ENCODE data around the gene C2CD2.
A peak's percentile ranks its signal among the peaks of the same experiment; 100 is the strongest.

The C2CD2 gene

DNA sequence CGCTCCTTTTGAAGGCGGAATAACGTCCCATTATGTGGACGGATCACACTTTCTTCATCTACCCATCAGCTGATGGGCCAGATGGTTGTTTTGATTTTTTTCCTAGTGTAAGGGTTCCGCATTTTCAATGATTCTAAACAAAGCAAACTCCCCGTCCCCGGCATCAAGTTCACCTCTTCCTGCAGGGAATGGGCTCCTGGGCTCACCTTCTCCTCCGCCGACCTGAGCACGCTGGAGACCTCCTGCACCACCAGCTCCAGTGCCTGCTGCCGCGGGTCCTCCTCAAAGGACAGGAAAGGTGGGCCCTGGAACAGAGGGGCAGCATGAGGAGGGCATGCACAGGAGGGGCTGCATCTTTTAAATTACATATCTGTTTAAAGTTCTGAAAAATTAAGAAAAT is 11.9 kb downstream of the C2CD2 start:
- Mint-ChIP-seq H3K4me1 (ENCODE audit: low read depth) (no peaks in the 10 kb centered on the region), H3K9me3 (no peaks in the 10 kb centered on the region), H3K27ac (no peak overlapping the region), H3K27me3 (ENCODE audit: low read depth) (no peaks in the 10 kb centered on the region), H3K36me3 (ENCODE audit: low read depth) (no peaks in the 10 kb centered on the region), H3K4me3 (no peak overlapping the region)

DNA sequence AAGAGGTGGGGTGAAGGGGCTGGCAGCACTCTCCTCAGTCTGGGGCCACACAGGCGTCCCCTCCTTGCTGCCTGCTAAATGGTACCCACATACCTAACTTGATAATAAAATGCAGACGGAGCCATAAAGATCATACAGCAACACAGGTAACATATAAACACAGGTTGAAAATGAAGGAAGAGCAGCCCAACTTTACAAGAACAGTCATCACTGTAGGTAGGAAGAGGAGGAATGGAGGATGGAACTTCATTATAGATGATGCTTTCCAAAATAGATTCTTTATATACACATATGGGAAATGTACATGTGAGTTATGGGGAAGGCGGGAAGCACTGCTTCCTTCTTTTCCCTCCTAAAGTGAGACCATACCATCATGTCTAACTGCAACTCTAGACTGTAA is 13.4 kb downstream of the C2CD2 start:
- H3K36me3 Mint-ChIP-seq (ENCODE audit: low read depth), result no peaks in the 10 kb centered on the region
- H3K27me3 Mint-ChIP-seq (ENCODE audit: low read depth), result peaks cover 6% of the 10 kb centered on the region
- no peaks in the 10 kb centered on the region for H3K9me3 Mint-ChIP-seq
- no peaks in the 10 kb centered on the region for H3K4me1 Mint-ChIP-seq (ENCODE audit: low read depth)
- H3K4me3 Mint-ChIP-seq, result no peak overlapping the region
- no peak overlapping the region for H3K27ac Mint-ChIP-seq

DNA sequence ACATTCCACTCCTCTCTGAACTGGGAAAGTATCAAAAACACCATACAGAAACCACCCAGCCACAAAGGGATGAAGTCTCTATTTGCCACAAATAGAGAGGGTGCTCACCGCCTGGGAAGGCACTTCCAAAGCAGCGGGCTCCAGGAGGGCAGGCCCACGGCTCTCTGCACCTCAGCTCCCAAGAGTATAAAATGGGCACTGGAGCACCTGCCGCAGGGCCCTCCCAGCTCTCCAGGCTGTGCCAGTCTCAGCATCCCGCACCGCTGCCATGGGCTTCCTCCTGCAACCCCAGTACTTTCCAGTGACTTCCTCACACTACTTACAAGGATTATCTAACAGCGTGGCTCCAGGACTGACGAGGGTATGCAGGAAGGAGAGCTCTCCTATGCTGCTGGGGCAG is 14.4 kb downstream of the C2CD2 start:
- peaks cover 8% of the 10 kb centered on the region for H3K27me3 Mint-ChIP-seq (ENCODE audit: low read depth)
- no peaks in the 10 kb centered on the region for H3K4me1 Mint-ChIP-seq (ENCODE audit: low read depth)
- no peaks in the 10 kb centered on the region for H3K36me3 Mint-ChIP-seq (ENCODE audit: low read depth)
- no peak overlapping the region for H3K27ac Mint-ChIP-seq
- no peaks in the 10 kb centered on the region for H3K9me3 Mint-ChIP-seq
- no peak overlapping the region for H3K4me3 Mint-ChIP-seq

DNA sequence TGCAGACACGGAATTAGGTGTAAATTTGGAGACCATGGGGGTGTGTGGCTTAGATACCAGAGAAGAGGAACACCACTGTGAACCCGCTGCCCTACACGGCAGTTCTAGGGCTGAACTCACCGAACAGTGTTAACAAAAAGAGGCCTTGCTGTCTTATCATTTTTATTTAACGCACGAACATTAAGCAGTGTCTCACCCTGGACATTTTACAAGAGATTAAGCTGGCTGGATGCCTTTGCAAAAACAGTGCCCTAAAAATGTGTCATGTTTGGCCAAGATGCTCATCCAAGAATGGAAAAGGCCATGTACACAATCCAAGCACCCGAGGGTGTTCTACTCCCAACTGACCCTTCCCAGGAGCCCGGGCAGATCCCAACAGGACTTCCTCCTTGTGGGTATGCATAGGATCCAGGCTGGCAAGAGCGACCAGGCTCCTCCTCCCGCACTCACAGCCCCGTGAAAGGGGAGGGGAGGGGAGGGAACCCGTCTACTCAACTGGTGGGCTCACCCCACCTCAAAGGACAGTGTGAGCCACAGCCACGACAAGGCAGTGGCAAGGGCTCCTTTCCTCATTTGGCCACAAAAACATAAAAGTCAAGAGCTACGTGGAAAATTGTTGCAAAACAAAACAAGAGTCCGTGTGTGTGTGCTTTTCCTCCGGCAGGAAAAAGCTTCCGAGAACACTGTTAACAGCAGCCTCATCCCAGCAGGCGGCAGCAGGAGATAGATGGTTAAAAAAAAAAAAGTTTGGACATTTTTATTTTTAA is 20.3 kb downstream of the C2CD2 start:
- Mint-ChIP-seq H3K27ac (no peak overlapping the region), H3K27me3 (ENCODE audit: low read depth) (peaks cover 10% of the 10 kb centered on the region), H3K36me3 (ENCODE audit: low read depth) (no peaks in the 10 kb centered on the region), H3K9me3 (no peaks in the 10 kb centered on the region), H3K4me3 (no peak overlapping the region), H3K4me1 (ENCODE audit: low read depth) (peaks cover 20% of the 10 kb centered on the region)

DNA sequence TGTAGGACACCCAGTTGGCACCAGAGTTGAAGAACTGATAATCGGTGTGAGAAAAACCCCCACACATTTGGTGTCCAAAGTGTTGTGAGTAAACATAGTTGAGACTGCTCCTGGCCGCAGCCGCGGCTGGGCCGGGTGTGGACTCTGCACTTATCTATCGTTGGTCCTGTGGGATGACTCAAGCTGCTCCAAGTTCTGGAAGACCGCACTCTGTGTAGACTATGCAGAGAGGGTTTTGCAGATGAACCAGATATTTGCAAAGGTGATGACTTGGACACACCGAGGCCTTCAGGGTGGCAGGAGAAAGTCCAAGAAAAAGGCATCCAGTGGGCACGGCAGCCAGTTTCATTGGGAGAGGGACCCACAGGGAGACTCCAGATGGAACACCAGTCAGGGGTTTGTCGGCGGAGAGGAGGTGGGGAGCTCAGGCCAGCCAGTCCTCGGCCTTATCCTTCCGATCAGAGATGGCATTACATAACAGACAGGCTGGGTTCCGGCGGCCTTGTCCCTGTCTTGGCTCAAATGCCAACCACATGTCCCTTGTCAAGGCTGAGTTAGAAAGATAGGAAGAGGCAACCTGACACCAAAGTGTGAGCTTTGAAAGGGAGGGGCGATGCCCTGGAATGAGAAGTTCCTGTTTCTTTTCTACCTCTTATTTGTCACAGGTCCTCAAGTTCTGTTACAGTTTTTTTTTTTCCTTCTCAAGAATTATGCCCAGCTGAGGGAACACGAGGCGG is 21.1 kb downstream of the C2CD2 start:
- Mint-ChIP-seq H3K4me3 (no peak overlapping the region), H3K9me3 (no peaks in the 10 kb centered on the region), H3K27me3 (ENCODE audit: low read depth) (peaks cover 10% of the 10 kb centered on the region), H3K4me1 (ENCODE audit: low read depth) (peaks cover 23% of the 10 kb centered on the region), H3K27ac (no peak overlapping the region), H3K36me3 (ENCODE audit: low read depth) (no peaks in the 10 kb centered on the region)

DNA sequence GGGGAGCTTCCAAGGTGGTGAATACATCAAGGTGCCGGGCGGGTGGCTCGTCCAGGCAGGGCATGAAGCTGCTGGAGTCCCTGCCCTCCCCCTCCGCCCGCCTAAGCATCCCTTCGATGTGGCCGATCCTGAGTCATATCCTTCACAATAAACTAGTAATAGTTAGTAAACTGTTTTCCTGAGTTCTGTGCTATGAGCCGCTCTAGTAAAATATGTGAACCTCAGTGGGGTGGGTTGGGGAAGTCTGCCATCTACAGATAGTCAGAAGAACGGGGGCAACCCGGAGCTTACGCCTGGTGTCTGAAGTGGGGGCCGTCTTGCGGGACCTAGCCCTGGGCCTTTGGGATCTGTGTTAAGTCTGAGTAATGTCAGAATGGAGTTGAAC is 21.6 kb downstream of the C2CD2 start:
- Mint-ChIP-seq H3K4me3 (no peak overlapping the region), H3K4me1 (ENCODE audit: low read depth) (peaks cover 23% of the 10 kb centered on the region), H3K9me3 (no peaks in the 10 kb centered on the region), H3K27me3 (ENCODE audit: low read depth) (peaks cover 10% of the 10 kb centered on the region), H3K27ac (no peak overlapping the region), H3K36me3 (ENCODE audit: low read depth) (no peaks in the 10 kb centered on the region)

DNA sequence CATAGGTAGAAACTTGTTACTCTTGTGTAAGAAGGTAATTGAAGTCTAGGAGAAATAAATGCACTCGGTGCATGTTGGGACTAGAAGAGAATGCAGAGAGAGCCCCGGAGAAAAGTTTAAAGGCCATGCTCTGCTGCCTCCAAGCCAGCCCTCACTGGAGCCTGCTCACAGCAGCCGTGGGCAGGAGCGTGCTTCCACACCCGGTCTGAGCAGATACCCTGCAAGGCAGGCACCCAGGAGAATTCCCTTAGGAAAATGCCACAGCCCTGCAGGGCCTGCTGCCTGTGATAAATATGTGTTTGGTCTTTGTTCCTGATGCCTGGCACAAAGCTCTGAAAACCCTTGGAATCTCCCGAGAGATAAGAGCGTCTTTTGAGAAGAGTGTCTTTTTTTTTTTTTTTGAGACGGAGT is 22.8 kb downstream of the C2CD2 start:
- no peak overlapping the region for H3K27ac Mint-ChIP-seq
- H3K27me3 Mint-ChIP-seq (ENCODE audit: low read depth), result peaks cover 7% of the 10 kb centered on the region
- H3K4me1 Mint-ChIP-seq (ENCODE audit: low read depth), result peaks cover 31% of the 10 kb centered on the region
- H3K36me3 Mint-ChIP-seq (ENCODE audit: low read depth), result no peaks in the 10 kb centered on the region
- no peaks in the 10 kb centered on the region for H3K9me3 Mint-ChIP-seq
- no peak overlapping the region for H3K4me3 Mint-ChIP-seq

DNA sequence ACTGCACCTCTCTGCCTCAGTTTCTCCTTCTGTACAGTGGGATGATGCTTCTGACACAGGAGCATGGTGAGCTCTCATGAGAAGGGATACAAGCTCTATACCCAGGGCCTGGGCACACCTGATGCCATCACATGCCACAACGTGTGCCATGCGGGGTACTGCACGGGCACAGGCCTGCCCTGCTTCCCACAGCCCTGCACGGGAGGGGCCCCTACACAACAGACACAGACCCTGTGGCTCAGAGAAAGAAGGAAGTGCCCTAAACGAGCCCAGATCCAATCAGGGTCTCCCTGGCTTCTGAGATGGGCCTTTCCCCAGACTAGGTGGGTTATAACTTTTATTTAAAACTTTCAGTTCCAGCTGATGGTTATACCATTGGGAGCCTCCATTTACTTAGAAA is 24.6 kb downstream of the C2CD2 start:
- Mint-ChIP-seq H3K27ac (no peak overlapping the region), H3K4me1 (ENCODE audit: low read depth) (peaks cover 39% of the 10 kb centered on the region), H3K4me3 (no peak overlapping the region), H3K27me3 (ENCODE audit: low read depth) (peaks cover under 1% of the 10 kb centered on the region), H3K36me3 (ENCODE audit: low read depth) (no peaks in the 10 kb centered on the region), H3K9me3 (no peaks in the 10 kb centered on the region)

DNA sequence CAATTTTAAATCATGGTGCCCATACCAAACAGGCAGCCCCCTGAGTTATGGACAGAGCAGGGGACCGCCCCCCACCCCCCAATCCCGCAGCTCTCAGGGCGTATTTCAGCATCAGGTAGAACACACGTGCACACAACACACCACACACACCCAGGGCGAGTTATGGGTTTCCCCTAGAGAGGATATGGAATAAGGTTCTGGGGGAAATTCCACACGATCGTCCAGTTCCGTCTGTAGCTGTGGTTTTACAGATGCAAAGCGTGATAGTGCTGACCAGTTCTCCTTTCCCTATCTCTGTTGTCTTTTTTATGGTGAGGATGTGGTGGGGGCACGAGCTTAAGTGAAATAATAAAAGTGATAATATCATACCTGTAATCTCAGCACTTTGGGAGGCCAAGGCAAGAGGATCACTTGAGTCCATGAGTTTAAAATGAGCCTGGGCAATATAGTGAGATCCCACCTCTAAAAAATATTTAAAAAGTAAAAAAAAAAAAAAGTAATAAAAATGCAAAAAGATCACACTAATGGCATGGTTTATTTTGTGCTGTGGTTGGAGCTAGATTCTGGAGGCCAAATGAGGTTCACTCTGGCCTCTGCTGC is 25.1 kb downstream of the C2CD2 start:
- H3K27me3 Mint-ChIP-seq (ENCODE audit: low read depth), result no peaks in the 10 kb centered on the region
- H3K9me3 Mint-ChIP-seq, result no peaks in the 10 kb centered on the region
- no peak overlapping the region for H3K4me3 Mint-ChIP-seq
- no peaks in the 10 kb centered on the region for H3K36me3 Mint-ChIP-seq (ENCODE audit: low read depth)
- peak overlapping the region; percentile 73 for H3K27ac Mint-ChIP-seq
- peaks cover 42% of the 10 kb centered on the region for H3K4me1 Mint-ChIP-seq (ENCODE audit: low read depth)

DNA sequence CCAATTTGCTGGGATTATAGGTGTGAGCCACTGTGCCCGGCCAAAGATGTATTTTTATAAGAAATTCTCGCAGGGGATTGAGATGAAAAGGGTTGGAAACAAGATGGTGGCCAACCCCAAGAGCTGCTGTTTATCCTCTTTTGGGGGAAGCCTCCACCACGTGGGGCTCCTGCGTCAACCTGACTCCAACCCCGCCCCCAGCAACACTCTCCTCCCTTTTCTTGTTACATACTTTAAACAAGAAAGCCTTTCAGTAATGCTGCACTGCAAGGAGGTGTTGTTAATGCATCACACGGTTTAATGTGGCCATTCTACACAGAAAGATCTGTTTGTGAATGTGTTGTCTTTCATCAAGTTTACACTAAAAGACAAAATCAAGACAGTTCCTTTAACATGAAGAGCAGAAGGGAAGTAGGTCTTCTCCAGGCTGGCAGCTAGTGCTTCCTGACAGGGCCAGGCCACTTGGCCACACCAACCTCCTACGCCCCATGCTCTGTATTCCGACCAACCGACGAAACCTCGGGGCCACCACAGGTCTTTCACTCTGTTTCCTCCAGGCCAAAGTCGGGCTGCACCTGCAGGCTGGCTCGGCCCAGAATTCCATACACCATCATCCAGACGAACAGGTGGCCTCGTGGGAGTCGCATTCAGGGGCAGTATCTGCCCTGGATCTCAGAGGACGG is 25.9 kb downstream of the C2CD2 start:
- Mint-ChIP-seq H3K27me3 (ENCODE audit: low read depth) (no peaks in the 10 kb centered on the region), H3K4me3 (no peak overlapping the region), H3K9me3 (no peaks in the 10 kb centered on the region), H3K36me3 (ENCODE audit: low read depth) (no peaks in the 10 kb centered on the region), H3K27ac (peak overlapping the region; percentile 57), H3K4me1 (ENCODE audit: low read depth) (peaks cover 41% of the 10 kb centered on the region)

DNA sequence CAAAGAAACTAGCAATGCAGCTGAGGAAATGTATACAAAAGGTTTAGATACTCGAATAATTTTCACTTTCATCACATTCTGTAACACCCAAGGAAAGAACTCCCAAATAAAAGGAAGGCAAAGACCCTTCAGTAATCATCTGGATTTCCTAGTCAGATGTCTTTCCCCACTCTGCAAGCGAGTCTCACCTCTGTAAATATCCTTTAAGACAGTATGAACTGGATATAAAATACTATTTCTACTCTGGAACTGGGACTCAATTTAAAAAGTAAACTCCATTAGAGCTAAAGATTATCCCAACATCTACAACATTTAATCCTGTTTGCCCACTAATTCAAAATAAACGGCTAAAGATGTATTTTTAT is 27.0 kb downstream of the C2CD2 start:
- Mint-ChIP-seq H3K36me3 (ENCODE audit: low read depth) (no peaks in the 10 kb centered on the region), H3K27ac (peak overlapping the region; percentile 97), H3K4me3 (peak overlapping the region; percentile 91), H3K4me1 (ENCODE audit: low read depth) (peaks cover 39% of the 10 kb centered on the region), H3K27me3 (ENCODE audit: low read depth) (no peaks in the 10 kb centered on the region), H3K9me3 (no peaks in the 10 kb centered on the region)

DNA sequence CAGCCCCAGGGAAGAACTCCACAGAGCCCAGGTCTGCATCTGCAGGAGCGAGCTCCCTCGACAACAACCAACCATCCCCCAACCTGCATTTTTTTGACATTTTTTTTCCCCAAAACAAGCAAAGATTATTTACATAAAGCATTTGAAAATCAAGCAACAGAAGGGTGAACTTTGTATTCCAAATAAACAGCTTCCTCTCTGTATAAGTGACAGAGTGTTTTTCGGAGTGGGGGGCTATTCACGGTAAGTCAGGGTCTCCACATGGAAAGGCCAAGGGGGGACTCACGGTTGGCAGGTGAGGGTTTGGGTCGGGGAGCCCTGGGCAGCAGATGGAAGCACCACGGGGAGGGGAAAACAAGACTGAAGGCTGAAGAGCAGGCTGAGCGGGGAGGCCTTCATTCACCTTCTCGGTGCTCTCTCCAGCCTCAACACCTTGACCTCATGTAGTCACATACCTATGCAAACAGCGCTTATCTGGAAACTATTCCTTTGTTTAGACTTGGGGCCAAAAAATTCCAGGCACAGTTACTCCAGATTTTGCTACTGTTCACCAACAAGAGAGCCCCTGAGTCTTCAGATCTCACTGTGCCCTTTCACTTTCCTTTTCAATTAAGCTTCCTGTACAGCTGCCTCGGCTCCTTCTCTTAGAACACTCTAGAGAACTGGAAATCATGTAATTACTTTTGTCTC is 27.6 kb downstream of the C2CD2 start:
- peak overlapping the region; percentile 91 for H3K4me3 Mint-ChIP-seq
- H3K27ac Mint-ChIP-seq, result peak overlapping the region; percentile 97
- no peaks in the 10 kb centered on the region for H3K36me3 Mint-ChIP-seq (ENCODE audit: low read depth)
- no peaks in the 10 kb centered on the region for H3K9me3 Mint-ChIP-seq
- H3K4me1 Mint-ChIP-seq (ENCODE audit: low read depth), result peaks cover 39% of the 10 kb centered on the region
- no peaks in the 10 kb centered on the region for H3K27me3 Mint-ChIP-seq (ENCODE audit: low read depth)

DNA sequence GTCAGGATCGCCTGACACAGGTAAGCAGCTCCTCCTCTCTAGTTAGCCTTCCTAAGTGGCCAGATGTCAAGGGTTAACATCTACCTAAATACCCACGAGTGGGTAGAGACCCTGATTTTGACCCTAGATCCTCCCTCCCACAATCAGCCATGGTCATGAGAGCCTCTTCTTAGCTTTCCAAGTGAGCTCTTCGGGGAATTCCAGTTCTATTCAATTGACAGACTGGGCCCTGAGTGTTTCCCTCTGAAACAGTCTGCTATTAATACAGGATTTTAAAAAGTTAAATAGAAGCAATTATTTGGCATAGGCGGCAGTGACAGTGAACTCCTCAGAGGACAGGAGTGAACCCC is 28.1 kb downstream of the C2CD2 start:
- Mint-ChIP-seq H3K36me3 (ENCODE audit: low read depth) (no peaks in the 10 kb centered on the region), H3K4me1 (ENCODE audit: low read depth) (peaks cover 37% of the 10 kb centered on the region), H3K9me3 (no peaks in the 10 kb centered on the region), H3K27ac (peak overlapping the region; percentile 97), H3K27me3 (ENCODE audit: low read depth) (peaks cover 1% of the 10 kb centered on the region), H3K4me3 (peak overlapping the region; percentile 91)

DNA sequence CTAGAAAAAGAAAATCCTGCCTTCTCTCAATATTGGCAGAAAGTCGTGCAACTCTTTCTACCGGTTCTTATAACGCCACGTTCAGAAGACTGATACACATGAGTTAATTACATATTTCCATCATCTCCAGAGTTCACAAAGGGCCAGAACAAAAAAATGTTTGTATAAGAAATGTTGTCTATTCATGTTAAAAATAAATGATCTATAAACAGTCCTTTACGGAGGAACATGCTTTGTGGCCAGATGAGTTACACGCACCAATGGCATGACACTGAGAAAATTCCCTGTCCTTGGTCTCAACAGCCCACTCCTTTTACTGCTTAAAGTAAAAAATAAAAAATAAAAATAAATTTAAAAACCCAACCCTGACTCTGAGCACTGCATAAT is 29.5 kb downstream of the C2CD2 start:
- Mint-ChIP-seq H3K9me3 (no peaks in the 10 kb centered on the region), H3K4me3 (no peak overlapping the region), H3K36me3 (ENCODE audit: low read depth) (no peaks in the 10 kb centered on the region), H3K27me3 (ENCODE audit: low read depth) (peaks cover 4% of the 10 kb centered on the region), H3K27ac (no peak overlapping the region), H3K4me1 (ENCODE audit: low read depth) (peaks cover 33% of the 10 kb centered on the region)
